Measurements from ENCODE around the gene KLC4. TPM values are rescaled to one million over a fixed set of nuclear protein-coding genes. Genes with fewer than 3 reads are reported as not detected.

The KLC4 gene
- total RNA-seq, 1 donor from 2014 or later: 12.6 TPM

DNA sequence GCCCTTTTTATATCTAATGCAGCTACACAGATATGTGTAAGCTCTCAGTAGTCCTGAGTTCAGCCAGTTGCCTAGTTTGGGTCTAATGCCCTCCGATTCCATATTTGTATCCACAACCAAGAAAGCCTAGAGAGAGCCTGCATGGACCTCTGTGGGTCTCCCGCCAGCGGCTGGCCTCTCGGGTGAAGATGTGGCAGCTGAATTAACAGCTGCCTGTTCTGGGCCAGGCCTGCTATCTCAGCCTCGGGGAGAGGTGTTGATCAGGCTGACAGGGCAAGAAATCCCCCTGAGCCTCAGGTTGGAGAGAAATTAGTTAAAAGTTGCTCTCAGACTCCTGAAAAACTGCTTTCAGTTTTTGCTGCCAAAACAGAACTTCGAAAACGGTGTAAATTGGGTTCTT, 36.5 kb downstream of the KLC4 start:
- Histone ChIP-seq H3K79me2 (ENCODE audit: low read depth) (peaks cover 99% of the 10 kb centered on the region), H3F3A (ENCODE audit: low read depth) (peaks cover 40% of the 10 kb centered on the region), H3K27ac (peak overlapping the region; percentile 82), H3K9me3 (ENCODE audit: low read depth) (no peaks in the 10 kb centered on the region), H3K4me3 (no peak overlapping the region), H2AFZ (replicated peaks) (no peak overlapping the region), H3K36me3 (no peaks in the 10 kb centered on the region), H3K4me2 (peak overlapping the region; percentile 29), H4K20me1 (ENCODE audit: low read depth) (peaks cover 29% of the 10 kb centered on the region), H3K27me3 (no peaks in the 10 kb centered on the region), H3K9ac (no peak overlapping the region), H3K4me1 (peaks cover 39% of the 10 kb centered on the region)
- H3K27me3 Mint-ChIP-seq (ENCODE audit: insufficient read depth, low read depth): peaks cover 10% of the 10 kb centered on the region
- peak overlapping the region; percentile 22 for H3K27ac Mint-ChIP-seq
- DNase-seq (ENCODE audit: low spot score): no peak
- H3K4me1 Mint-ChIP-seq: peaks cover 55% of the 10 kb centered on the region
- no peak overlapping the region for H3K4me3 Mint-ChIP-seq
- no peak for TF ChIP-seq EZH2 (IDR thresholded peaks at IDR 0.05)
- TF ChIP-seq CTCF (IDR thresholded peaks at IDR 0.05): no peak
- TF ChIP-seq EZH2phosphoT487 (IDR thresholded peaks at IDR 0.05): no peak
- peaks cover 2% of the 10 kb centered on the region for H3K36me3 Mint-ChIP-seq
- H3K9me3 Mint-ChIP-seq: no peaks in the 10 kb centered on the region

- Histone ChIP-seq H2AFZ (replicated peaks) (no peak overlapping the region), H3K4me1 (peaks cover 33% of the 10 kb centered on the region), H3K27me3 (no peaks in the 10 kb centered on the region), H3K9me3 (ENCODE audit: low read depth) (no peaks in the 10 kb centered on the region), H4K20me1 (ENCODE audit: low read depth) (peaks cover 29% of the 10 kb centered on the region), H3K79me2 (ENCODE audit: low read depth) (peaks cover 99% of the 10 kb centered on the region), H3K4me3 (no peak overlapping the region), H3F3A (ENCODE audit: low read depth) (peaks cover 37% of the 10 kb centered on the region), H3K27ac (peak overlapping the region; percentile 82), H3K4me2 (peak overlapping the region; percentile 29), H3K9ac (no peak overlapping the region), H3K36me3 (no peaks in the 10 kb centered on the region)
- peak; percentile 72 for DNase-seq (ENCODE audit: low spot score)
- Mint-ChIP-seq H3K9me3 (no peaks in the 10 kb centered on the region), H3K36me3 (peaks cover 2% of the 10 kb centered on the region), H3K4me3 (no peak overlapping the region), H3K27me3 (ENCODE audit: insufficient read depth, low read depth) (peaks cover 10% of the 10 kb centered on the region), H3K27ac (peak overlapping the region; percentile 91), H3K4me1 (peaks cover 51% of the 10 kb centered on the region)
- TF ChIP-seq CTCF (IDR thresholded peaks at IDR 0.05): no peak
- TF ChIP-seq EZH2 (IDR thresholded peaks at IDR 0.05): no peak
- no peak for TF ChIP-seq EZH2phosphoT487 (IDR thresholded peaks at IDR 0.05)
Observed at GRCh38 chr6:43096451-43097097, 37.1 kb downstream of the KLC4 start.

DNA sequence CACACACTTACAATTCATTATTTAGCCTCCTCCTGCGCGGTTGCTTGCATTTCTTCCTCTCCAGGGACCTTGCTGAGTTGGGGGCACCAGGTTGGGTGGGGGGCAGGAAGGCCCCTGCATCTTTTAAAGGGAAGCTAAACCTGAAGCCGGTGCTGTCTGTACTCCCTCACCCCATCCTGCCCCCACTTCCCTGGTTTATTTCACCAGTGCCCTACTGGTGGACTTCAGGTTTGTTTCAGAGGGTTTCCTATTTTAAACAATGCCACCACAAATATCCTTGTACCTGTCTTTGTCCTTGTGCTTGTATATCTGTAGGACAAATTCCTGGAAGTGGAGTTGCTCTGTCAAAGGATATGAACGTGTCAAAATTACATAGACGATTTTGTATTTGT, 37.7 kb downstream of the KLC4 start:
- H3K27me3 ChIP-seq: no peaks in the 10 kb centered on the region
- peaks cover 2% of the 10 kb centered on the region for H3K36me3 Mint-ChIP-seq
- H3K9ac ChIP-seq: no peak overlapping the region
- peaks cover 32% of the 10 kb centered on the region for H3K4me1 ChIP-seq
- H3K36me3 ChIP-seq: no peaks in the 10 kb centered on the region
- no peak overlapping the region for H2AFZ ChIP-seq (replicated peaks)
- H3K27ac Mint-ChIP-seq: peak overlapping the region; percentile 91
- no peaks in the 10 kb centered on the region for H3K9me3 Mint-ChIP-seq
- peaks cover 10% of the 10 kb centered on the region for H3K27me3 Mint-ChIP-seq (ENCODE audit: insufficient read depth, low read depth)
- H3K9me3 ChIP-seq (ENCODE audit: low read depth): no peaks in the 10 kb centered on the region
- H3K4me3 ChIP-seq: no peak overlapping the region
- peaks cover 51% of the 10 kb centered on the region for H3K4me1 Mint-ChIP-seq
- H4K20me1 ChIP-seq (ENCODE audit: low read depth): peaks cover 29% of the 10 kb centered on the region
- peaks cover 37% of the 10 kb centered on the region for H3F3A ChIP-seq (ENCODE audit: low read depth)
- H3K4me3 Mint-ChIP-seq: no peak overlapping the region
- no peak for DNase-seq (ENCODE audit: low spot score)
- peaks cover 99% of the 10 kb centered on the region for H3K79me2 ChIP-seq (ENCODE audit: low read depth)
- TF ChIP-seq CTCF (IDR thresholded peaks at IDR 0.05) (no peak), EZH2phosphoT487 (IDR thresholded peaks at IDR 0.05) (no peak), EZH2 (IDR thresholded peaks at IDR 0.05) (no peak)
- H3K27ac ChIP-seq: peak overlapping the region; percentile 82
- peak overlapping the region; percentile 29 for H3K4me2 ChIP-seq

Measured in neural progenitor cell (in vitro differentiated cells).